ENCODE measurements around the gene MLST8.

The MLST8 gene

GRCh38 chr16:2205104-2205966, at the start of gene MLST8:
TSS of gene MLST8 (plus strand) at chr16:2205454. CDS start at chr16:2206086, 632 bp downstream.
- peak; percentile 92 for DNase-seq

- peak; percentile 51 for DNase-seq
These were observed 49.0 kb upstream of the MLST8 start for GRCh38 chr16:2155977-2156848.

DNA sequence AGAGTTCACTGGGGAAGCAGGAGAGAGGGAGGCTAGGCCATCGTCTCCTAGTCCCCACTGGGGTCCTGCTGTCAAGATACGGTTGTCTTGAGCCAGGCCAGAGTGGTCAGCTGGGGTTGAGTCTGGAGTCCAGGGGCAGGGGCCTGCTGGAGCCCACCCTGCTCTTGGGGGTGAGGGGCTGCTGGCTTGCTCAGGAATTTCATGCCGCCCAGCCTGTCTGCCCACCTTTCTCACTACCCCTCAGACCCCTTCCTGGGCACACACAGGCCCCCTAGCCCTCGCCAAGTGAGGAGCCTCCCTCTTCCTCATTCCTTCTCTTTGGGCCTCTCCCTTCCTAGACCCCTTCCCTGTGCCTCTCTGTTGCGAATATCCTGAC, 48.4 kb upstream of the MLST8 start:
- DNase-seq = no peak

DNA sequence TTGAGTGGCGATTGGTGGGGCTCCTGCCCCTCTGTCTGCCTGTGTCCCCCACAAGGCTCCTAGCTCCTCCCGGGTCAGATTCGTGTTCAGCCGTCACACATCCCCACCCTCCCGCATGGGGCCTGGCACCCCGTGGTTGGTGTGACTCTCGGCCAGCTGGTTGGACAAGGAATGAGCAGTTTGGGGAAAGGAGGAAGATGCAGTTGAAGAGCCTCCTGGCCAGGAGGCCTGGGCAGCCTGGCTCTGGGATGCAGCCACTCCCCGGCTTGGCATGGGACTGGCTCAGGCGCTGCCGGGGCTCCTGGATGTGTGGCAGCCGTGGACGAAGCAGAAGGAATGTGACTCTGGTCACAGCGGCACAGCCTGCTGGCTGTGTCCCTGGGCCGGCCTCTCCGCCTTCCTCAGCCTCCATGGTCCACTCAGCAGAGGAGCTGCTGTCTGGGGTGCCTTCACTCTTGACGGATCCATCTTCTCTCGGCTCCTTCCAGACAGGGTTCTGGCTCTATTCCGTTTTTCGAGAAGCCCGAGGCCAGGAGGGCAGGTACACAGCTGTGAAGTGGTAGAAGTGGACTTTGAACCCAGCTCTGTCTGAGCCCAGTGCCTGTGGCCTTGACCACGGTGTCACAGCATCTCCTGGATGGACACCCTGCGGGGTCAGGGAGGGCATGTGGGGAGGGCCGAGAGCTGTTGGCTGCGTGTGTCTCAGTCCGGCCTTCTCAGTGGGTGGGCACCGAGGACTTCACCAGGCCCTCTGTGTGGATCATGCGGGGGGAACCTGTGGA, 47.6 kb upstream of the MLST8 start:
- DNase-seq = no peak

- DNase-seq = no peak
These were observed 47.0 kb upstream of the MLST8 start for GRCh38 chr16:2158262-2158638.

DNA sequence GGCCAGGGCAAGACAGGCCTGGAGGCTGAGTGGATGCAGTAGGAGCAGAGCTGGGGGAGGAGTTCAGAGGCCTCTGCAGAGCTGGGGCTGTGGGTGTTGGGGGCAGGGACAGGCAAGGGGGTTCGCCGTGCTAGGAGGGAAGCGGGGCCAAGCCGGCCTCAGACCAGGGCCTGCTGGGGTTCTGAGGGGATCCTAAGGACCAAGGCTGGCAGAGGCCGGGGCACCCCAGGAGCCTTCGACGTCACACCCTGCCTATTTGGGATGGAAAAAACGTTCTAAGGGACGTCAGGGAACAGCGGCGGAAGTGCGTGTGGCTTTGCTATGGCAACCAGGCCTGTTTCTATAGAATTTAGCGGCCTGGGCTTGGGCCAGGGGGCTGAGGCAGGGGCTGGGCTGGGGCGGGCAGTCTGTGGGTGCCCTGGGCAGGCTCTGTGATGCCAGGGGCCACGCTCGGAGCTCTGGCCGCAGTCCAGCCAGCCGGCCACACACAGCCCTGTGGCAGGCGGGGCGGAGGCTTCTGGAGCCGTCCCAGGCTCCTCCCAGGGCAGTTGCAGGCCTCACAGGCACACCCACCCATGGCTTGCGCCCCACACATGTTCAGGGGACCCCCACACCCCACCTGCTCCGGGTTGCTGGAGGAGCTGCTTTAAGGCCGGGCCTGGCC, 45.9 kb upstream of the MLST8 start:
- no peak for DNase-seq

DNA sequence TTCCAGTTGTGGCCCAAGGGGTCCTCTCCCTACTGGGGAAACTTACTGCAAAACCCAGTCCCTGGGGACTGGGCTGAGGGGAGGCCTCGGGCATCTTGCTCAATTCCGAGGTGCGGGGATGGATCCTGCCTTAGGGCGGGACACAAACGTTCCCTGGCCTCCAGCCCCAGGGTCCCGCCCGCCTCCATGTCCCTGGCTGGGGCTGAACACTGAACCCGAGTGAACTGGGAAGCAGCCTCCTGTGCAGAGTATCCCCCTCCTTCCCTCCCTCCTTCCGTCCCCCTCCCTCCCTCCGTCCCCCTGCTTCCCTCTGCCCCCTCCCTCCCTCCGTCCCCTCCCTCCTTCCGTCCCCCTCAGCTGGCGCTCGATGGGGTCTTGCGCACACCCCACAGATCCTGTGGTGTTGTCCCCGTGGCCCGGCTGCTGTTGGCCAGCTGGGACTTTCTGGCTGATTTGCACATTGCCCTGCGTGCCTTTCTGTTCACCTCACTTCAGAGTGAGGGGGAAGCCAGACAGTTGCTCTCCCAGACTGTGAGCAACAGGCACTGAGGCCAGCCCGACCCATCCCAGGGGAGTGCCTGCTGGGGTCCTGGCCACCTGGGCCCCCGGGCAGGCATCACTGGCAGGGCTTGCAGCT, 44.2 kb upstream of the MLST8 start:
- DNase-seq = no peak

DNA sequence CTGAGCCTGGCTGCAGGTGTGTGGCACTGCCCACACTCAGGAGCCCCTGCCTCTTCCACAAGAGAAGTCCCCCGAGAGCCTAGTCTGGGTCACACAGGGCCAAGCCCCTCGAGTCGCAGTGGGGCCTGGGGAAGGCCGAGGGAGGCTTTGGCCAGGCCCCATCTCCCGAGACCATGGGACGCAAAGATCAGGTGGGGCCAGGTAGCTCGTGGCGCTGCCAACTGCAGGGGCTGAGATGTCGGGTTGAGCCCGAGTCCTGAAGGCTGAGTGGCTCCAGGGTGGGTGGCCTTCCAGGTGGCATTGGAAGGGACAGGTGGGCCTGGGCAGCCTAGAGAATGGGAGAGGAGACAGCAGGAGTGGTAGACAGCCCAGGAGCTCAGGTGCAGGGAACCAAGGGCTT, 43.3 kb upstream of the MLST8 start:
- DNase-seq = no peak

DNA sequence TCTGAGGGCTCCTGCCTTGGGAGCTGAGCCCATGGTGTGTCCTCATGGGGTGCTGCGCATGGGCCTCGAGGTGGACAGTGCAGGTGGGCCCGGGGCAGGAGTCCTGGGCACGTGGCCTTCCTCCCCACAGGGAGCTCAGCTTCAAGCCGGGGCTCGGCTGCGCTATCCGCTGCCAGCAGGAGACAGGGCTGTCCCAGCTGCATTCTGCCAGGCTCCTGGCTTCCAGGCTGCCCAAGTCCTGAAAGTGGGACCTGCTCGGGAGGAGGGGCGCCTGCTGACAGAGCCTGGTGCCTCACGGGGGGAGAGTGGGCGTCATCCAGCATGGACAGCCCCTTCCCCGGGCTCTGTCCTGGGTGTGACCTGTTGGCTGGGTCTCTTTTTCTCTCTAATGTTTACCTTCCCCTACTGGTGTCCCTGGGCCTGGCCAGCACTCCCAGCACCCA, 42.6 kb upstream of the MLST8 start:
- no peak for DNase-seq

- DNase-seq = no peak
These were observed 41.9 kb upstream of the MLST8 start for GRCh38 chr16:2163211-2163881.

GRCh38 chr16:2165861-2166260, 39.4 kb upstream of the MLST8 start:
- DNase-seq = no peak

GRCh38 chr16:2166263-2167067, 38.8 kb upstream of the MLST8 start:
- DNase-seq = no peak

- no peak for DNase-seq
These were observed 38.1 kb upstream of the MLST8 start for GRCh38 chr16:2167068-2167638.

DNA sequence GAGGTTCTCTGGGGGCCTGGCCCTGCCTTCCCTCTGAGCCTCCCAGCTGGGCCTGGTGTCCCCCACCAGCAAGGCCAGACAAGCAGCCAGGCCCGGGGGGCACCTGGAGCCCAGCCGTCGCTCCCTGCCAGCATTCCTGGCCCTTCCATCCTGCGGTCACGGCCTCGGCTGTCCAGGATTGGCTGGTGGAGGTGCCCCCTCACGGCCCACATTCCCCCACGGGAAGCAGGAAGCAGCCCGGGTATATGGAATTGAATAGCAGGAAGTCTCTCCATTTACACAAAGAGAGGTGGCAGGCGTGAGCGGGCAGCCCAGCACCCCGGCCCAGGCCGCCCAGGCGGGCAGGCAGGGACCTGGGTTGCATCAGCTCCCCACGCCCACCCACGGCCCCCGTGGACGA, 35.2 kb upstream of the MLST8 start:
- no peak for DNase-seq

GRCh38 chr16:2170587-2171435, 34.4 kb upstream of the MLST8 start:
- no peak for DNase-seq

DNA sequence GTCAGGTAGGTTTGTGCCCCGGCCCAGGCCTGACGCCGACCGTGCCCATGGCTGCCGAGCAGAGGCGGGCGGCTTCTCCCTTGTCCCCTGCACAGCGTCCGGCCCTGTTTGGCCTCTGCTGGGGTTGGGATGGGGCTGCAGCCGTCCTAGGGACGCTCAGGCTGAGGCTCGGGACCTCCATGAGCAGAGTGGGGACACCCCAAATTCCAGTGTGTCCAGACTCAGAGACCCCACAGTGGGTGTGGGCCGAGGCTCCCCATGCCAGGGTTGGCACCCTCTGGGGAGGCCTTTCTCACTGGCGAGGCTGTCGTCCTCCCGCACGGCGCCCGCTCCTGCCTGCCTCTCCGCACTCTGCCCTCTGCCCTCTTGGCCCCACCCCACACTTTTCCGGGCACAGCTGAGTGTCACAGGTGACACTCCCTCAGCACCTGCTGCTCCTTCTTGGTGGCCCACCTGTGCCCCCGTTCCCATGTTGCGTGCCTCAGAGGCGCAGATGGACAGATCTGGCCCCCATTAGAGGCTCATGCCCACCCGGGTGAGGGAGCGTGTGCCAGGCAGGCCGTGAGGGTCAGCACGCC, 33.6 kb upstream of the MLST8 start:
- no peak for DNase-seq

GRCh38 chr16:2172688-2173335, 32.4 kb upstream of the MLST8 start:
- no peak for DNase-seq

GRCh38 chr16:2173366-2173765, 31.9 kb upstream of the MLST8 start:
- no peak for DNase-seq
